ENCODE data around the gene MYO15A.
"Not testable (repeated sequence)": the region's sequence is repeated elsewhere in the genome, so short reads cannot be mapped to it uniquely, and the experiment has no call there.

MYO15A gene

DNA sequence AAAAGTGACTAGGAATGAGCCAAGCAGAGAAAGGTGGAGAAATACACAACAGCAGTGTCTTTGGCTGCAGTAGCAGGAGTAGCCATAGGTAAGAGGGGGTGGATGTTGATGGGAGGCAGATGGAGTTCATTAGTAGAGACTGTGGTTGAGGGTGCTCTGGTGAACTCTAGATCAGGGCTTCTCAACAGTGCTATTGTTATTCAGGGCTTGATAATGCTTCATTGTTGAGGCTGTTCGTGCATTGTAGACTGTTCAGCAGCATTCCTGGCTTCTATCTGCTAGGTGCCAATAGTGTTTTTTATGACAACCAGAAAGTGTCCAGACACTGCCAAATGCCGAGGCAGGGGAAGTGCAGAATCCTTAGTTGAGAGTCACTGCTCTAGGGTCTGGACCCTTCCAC lies 78.7 kb downstream of the MYO15A start:
- no peak for DNase-seq

DNA sequence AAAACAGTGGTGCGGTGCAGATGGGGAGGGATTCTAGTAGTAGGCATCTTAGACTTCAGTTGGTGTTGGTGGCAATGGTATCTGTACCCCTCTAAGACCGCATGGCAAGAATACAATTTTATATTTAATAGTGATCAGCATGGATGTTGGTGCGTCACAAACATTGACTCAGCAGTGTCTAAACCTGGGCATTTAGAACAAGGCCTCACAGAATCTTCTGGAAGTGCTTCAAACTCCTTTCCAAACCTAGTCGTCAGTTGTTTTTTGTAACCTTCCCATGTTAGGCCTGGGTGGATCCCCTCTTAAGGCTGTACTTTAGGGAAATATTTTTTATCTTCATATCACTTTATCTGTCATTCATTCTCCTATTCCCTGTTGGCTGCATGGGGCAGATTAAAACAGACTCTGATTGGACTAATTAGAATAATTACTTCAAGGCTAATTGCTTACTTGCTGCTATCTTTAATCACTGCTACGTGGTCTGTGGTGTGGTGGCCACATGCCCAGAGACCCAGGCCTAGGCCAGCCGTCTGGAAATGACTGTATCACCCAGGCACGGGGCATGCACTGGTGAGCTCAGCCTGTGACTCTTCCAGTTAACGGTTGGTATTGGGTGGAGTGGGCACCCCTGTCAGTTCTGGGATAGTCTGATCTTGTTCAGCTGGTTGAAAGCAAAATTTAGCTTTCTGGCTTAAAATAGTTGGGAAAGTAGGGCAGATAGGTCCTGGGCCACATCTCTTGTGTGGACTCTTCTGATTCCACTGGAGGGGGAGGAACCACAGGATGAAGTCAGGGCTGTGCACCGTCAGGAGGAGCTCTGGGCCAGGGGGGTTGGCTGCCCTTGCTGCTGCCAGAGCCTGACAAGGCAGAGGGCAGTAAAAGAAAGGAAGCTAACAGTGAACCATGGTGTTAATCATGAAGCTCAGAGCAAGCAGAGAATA lies 79.5 kb downstream of the MYO15A start:
- DNase-seq, result peak; percentile 72

DNA sequence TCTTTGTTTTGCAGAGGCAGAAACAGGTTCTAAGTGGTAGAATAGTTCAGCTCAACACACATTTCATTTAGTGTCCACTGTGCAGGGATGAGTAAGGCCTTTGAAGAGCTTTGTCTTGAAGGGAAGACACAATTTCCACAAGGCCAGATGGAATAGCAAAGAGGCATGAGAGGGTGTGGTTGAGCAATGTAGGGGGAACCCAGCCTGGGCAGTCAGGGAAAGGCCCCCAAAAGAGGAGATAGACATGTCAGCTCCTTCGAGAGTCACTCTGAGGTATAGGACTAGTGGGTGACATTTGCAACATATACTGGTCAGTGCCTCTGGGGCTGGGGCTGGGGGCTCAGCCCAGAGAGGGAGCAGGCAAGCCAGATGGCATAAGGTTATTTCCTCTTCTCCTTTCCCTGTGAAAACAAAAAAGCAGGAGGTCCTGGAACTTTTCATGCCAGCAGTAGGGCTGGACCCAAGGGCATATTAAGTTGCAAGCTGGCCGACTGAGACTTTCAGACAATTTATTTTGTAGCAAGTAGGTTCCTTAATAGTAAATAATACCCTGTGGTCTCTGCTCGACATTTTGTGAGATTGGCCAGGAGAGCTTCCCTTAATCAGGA lies 82.2 kb downstream of the MYO15A start:
- no peak for DNase-seq

DNA sequence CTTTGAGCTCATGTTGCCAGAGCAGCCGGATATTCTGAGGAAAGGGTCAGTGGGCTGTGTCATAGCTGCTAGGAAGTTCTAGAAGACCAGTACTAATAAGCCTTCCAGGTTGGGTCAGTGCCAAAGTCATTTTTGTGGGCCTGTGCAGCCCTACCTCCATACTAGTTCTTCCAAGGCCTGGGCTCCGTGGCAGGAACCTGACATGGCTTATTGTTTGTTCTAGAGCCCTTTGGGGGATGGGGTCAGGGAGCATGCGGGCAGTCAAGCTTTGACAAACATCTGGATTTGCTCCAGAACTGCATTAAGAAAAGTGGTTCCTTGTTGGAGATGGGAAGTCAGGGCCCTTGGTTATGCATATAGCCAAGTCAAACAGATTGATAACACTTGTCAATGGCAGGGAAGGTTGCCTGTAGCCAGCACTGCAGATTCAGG lies 82.7 kb downstream of the MYO15A start:
- DNase-seq, result no peak

DNA sequence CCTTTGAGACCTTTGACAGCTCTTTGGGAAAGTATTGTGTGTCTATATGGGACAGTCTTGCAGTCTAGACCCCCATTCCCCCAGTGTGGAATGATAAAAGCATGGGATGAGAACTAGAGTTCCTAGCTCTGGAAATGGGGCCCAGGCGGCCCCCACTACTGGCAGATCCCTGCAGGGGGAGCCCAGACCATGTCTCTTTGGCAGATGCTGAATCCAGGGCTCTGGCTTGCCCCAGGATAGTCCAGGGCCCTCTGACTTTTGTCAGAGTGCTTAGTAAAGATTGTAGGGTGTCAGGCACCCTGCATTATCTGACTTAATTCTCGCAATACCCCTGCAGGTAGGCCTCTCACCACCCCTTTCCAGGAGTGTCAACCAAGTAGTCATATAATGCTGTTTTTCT lies 83.4 kb downstream of the MYO15A start:
- DNase-seq, result peak; percentile 5

DNA sequence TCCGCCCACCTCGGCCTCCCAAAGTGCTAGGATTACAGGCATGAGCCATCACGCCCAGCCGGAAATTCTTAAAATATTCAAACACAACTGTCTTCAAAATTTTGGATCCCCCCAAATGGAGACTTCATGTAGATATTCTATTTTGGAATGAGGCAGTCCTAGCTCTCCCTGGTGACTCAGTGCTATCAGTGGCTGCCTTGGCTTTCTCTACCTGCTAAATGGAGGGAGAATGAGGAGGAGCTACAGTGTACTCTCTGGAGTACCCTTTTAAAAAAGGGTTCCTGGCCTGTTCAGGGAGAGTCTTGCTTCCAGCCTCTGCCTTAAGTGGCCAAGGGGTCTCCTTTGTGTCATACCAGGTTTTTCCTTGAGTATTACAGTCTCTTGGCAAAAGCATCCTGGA lies 85.8 kb downstream of the MYO15A start:
- DNase-seq, result no peak

DNA sequence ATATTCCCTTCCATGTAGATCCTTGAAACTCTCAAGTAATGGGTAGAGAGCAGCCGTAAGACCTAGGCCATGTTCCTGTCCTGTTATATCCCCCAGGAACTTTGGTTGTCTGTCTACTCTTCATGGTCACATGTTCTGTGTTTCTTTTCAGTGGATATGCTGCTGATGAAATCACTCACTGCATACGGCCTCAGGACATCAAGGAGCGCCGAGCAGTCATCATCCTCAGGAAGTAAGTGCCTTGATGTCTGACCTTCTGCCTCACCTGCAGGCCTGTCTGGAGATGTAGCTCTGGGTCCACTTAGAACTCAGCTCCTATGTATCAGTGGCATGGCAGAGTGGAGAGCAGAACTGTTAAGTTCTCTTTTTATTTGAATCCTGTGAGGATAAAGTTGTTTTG lies 86.2 kb downstream of the MYO15A start:
- DNase-seq, result no peak

DNA sequence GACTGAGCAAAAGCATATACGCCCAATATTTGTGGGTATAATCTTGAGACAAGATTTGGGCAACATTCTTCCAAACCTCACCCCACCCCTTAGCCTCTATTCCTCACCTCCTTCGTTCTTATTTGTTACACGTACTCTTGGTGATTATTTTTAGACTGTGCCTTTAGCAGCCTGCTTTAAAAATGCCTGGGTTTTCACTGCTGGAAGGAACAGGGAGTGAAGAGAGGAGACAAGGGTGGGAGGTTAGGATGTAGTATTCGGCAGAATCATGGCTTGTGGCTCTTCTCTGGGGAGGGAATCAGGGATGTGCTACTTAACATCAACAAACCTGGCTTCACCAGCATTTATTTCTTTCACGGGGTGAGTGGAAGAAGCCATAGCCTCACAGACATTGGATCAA lies 86.7 kb downstream of the MYO15A start:
- DNase-seq, result no peak

DNA sequence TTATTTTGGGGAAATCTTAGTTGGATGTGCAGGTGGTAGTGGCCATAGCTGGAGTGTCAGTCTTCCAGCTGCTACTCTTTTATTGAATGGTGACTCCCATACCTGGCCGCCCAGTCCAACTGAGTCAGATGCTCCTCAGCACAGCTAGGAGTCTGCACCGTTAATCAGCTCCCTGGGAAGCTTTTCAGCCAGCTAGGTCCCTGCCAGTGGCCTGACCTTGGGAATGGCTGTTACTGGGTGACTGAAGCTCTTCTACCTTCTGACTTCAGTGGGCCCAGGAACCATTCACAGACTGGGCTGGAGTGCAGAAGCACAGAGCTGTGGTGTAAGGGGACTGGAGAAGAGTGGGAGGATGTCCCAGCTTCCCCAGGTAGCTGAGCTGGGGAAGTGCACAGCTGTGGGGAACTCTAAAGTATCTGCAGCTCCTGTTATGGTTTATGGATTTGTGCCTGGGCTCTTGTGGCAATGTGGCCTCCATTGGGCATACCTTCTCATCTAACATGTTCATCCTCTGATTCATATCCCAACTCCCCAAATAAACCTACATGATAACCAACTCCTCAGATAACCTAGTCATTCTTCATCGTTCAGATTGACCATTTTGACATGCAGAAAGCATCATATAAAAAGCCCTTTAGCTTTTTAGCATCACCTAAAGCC lies 89.1 kb downstream of the MYO15A start:
- no peak for DNase-seq

DNA sequence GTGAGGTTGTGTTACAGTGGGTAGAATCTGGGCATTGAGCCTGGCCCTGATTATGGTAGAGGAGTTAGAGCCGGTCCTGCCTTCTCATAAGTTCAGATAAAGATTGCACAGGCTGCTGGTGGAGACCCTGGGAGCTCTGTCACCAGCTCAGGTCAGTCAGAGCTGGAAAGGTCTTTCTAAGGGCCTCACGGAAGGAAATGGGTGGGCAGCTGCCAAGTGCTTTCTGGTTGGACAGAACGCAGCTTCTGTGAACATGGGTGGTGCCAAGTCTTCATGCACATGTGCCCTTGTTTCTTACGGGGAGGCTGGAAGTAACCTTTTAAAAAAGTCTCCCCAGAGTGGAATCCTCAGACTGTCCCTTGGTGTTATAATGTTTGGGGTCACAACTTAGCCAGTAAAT lies 90.0 kb downstream of the MYO15A start:
- no peak for DNase-seq

DNA sequence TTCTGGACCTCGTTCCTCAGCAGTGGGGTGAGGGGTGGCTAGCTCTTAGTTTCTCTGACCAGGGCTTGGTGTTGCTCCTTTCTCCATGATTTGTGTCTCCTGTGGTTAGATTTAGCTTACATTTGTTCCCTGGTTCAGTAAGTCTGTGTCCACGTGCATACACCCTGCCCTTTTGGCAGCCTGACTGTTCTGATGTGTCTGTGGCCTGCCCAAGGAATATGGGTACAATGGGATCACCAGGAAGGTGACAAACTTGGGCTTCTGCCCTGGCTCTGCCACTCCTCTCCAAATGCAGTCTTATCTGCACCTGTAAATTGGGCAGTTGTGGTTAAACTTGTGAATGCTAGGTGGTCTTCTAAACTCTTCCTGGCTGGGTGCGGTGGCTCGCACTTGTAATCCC lies 92.6 kb downstream of the MYO15A start:
- DNase-seq, result no peak

DNA sequence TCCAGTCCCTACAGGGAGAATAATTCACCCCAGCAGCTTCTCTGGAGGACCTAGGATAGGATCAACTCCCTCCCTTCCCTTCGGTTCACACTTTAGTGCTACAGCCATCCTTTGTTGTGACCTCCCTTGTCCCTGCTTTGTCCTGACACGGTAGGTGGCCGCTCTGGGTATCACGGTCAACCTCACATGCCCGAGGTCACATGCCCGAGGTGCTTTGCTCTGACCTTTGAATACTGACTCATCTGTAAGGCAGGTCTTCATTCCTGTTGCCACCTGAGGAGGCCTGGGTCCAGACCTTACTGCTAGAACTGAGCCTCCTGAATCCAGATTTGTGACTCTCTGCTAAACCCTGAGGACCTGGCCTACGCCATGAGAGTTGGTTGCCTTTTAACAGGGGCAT lies 94.8 kb downstream of the MYO15A start:
- DNase-seq, result no peak

DNA sequence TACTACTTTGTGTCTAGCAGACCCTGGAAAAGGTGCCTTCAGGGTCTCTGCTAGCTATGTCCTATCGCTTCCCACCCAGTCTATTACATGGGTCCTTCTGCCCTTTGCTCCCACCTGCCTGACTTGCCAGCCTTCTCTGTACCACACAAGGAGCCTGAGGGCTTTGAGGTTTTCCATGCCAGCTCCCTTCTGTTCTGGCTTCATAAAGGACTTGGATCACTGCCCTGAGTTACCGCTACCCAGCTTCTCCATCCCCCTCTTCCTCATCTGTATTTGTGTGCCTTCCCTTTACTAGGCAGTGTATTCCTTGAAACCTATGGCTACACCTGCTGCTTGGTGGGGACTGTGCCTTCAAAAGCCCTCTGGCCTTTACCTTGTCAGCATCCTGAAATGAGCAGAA lies 97.3 kb downstream of the MYO15A start:
- DNase-seq, result no peak

DNA sequence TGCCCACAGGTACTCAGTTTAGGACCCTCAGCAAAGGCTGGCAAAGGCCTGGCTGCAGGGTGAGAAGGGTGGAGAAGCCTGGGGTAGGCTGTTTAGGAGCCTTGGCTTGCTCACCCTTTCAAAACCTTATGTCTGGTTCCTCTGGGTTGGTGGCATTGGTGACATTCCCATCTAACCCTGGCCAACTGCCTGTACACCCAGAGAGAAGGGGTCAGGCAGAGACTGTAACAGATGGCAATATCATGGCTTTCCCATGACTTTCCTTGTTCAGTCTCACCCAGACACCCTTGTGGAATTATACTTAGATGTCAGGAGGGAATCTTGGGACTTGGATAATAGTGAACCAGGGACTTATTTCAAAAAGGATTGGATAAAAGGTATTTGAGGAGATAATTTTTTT lies 98.4 kb downstream of the MYO15A start:
- DNase-seq, result no peak

DNA sequence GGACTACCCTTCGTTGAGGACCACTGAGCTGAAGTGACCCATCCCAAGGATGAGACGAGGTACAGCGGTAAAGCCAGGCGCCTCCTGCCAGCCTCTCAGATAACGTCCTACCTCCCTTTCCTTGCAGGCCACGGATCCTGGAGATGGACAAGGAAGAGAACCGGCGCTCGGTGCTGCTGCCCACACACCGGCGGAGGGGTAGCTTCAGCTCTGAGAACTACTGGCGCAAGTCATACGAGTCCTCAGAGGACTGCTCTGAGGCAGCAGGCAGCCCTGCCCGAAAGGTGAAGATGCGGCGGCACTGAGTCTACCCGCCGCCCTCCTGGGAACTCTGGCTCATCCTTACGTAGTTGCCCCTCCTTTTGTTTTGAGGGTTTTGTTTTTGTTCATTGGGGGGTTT lies 99.5 kb downstream of the MYO15A start:
- DNase-seq, result no peak

DNA sequence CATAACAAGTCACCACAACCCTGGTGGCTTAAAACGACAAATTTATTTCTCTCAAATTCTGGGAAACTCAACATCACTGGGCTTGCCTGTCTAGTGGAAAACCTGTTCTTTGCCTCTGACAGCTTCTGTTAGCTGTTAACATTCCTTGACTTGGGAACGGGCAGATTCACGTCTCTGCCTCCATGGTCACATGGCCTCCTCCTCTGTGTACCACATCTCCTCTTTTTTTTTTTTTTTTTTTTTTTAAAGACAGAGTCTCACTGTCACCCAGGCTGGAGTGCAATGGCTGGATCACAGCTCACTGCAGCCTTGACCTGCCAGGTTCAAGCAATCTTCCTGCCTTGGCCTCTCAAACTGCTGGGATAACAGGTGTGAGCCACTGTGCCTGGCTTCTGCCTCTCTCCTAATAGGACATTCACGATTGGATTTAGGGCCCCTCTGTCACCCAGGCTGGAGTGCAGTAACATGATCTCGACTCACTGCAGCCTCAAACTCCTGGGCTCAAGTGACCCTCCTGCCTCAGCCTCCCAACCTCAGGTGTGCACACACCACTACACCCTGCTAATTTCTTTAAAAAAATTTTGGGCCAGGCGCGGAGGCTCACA lies 105.2 kb downstream of the MYO15A start:
- DNase-seq, result no peak

DNA sequence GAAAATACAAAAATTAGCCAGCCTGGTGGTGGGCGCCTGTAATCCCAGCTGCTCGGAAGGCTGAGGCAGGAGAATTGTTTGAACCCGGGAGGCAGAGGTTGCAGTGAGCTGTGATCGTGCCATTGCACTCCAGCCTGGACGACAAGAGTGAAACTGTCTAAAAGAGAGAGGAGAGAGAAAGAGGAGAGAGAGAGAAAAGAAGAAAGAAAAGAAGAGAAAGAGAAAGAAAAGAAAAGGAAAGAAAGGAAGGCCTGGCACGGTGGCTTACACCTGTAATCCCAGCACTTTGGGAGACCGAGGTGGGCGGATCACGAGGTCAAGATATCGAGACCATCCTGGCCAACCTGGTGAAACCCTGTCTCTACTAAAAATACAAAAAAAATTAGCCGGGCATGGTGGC lies 108.3 kb downstream of the MYO15A start:
- DNase-seq, result not testable (repeated sequence)

DNA sequence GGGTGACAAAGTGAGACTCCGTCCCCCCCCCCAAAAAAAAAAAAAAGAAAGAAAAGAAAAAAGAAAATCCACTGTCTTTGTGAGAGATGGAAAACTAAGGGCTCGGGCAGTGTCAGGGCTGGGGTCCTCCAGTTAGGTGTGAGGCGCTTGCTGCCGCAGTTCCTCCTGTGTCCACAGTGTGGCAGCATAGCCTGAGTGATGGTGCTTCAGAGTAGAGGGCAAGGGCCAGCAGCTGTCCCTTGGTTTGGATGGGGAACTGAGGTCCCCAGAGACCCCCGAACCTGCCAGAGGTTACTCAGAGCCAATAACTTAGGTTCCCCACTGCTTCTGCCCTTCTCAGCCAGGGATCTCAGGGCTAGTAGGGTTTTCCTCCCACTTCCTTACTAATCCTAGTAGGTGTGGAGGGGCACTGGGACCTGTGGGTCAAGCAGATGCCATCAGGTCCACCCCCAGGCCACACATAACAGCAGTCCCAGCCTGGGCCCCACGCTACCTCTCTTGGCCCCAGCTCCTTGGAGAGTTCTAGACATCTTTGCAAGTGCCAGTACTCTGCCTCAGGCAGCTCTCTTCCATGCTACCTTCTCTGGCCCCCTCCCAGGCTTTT lies 109.0 kb downstream of the MYO15A start:
- DNase-seq, result peak; percentile 80

DNA sequence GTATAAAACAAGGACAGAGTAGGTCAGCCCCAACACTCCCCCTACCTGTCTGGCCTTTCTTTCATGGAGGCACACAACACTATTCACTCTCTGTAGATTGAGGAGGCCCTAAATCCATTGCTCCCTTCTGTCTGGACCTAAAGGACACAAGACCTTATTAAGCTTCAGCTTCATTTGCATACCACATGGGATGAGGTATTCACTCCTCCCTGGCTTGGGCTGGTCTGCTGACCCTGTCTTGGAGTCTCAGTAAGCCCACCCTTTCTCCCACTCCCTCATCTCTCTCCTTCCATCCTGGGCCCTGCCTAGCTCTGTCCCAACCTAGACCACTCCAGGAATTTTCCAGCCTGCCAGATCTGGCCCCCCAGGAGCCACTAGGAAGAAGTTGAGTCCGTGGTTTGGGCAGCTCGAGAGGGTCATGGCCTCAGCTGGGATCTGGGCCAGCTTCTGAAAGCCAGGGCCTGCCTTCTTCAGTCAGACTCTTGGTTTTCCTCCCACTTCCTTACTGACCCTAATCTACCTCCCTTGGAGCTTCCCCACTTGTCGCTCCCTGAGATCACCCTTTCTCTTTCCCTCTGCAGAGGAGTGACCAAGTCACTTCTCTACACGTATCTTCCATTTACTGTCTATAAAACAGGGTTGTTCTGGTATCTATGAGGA lies 110.3 kb downstream of the MYO15A start:
- no peak for DNase-seq

DNA sequence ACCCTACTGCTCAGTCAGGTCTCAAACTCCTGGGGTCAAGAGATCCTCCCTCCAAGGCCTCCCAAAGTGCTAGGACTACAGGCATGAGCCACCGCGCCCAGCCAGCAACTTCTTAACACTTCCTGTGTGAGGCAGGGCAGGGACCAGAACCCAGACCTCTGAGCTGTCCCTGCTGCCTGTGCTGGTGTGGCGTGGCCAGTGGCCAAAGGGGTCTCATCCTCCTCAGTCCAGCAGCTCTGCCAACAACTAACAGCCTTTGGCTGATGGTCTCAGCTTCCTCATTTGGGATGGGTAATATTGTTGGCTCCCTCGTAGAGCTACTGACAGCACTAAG lies 115.5 kb downstream of the MYO15A start:
- no peak for DNase-seq

DNA sequence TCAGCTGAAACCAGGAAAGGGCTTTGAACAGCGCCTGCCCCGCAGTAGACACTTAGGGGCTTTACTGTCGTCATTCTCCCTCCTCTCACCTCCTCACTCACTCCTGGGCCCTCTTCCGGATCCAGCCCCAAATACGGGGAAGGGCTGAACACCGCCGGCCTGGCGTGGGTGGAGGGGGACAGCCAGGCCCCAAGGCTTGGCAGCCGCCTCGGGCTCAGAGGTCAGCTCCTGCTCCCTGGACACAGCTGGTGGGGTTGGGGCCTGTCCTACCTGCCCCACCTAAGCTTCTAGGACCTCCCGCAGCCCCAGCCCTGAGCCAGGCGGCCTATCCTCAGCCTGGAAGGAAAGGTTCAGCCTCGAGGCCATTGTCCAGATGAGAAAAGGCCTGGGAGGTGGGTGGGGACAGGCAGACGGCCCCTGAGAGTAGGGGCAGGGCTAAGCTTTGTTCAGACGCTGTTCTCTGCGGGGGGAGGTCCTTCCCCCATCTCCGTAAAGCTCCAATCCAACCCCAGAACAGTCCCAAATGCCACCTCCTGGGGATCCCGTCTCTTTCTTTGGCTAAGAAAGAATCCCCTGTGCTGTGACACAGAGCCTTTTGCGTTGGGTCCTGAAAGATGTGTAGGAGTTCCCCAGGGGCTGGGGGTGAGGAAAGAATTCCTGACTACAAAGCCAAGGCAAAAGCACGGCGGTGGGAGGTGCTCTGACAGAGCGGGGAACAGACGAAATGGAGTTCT lies 116.0 kb downstream of the MYO15A start:
- no peak for DNase-seq

DNA sequence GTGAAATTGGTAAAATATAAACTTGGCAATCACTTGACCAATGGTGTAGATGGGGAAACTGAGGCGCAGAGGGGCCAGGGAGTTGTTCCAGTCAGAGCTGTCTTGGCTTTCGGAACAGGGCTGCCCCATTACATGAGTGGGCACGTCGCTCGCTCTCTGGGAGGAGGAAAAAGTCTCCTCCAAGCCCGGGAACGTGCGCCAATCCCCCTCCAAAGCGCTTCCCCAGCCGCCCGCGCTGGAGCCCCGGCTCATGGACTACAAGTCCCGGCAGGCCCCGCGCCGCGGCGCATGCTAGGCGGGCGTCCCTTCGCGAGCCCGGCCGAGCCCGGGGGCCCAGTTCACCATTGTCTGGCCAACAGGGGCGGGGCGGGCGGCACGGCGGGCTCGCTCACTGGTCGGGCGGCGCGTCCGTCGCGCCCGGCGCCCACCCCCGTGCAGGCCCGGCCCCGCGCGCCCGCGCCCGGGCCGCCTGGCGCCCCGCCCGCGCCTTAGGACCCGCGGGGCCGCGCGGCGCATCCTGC lies 116.6 kb downstream of the MYO15A start, which contains the start of gene LLGL1:
TSS of gene LLGL1 (plus strand) at position 515 of the 521 bp plus-strand sequence. CDS start 48 bp downstream, outside the sequence.
- peak; percentile 98 for DNase-seq
